ENCODE measurements around the gene WNK2.
A peak's percentile ranks its signal among the peaks of the same experiment; 100 is the strongest.

WNK2 gene

GRCh38 chr9:93221044-93221443 lies 37.1 kb downstream of the WNK2 start:
- no peak overlapping the region for H3K4me3 ChIP-seq (ENCODE audit: low read length)
- no peak for DNase-seq (ENCODE audit: low read depth)
- no peak for TF ChIP-seq CTCF (conservative IDR thresholded peaks at IDR 0.05; ENCODE audit: low read depth, low read length)

DNA sequence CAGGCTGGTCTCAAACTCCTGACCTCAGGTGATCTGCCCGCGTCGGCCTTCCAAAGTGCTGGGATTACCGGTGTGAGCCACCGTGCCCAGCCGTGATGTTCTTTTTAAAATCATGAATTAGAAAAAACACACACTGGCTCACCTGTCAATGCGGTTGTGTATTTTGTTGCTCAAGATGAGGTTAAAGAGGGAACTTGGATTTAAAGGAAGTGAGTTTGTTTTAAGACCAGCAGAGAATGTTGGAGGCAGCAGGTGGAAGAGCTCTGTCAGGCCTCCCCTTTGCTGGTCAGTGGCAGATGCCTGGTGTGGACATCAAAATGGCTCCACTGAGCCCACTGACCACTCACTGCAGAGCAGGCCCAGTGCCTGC lies 38.9 kb downstream of the WNK2 start:
- TF ChIP-seq CTCF (conservative IDR thresholded peaks at IDR 0.05; ENCODE audit: low read depth, low read length), result no peak
- no peak for DNase-seq (ENCODE audit: low read depth)
- H3K4me3 ChIP-seq (ENCODE audit: low read length), result no peak overlapping the region

DNA sequence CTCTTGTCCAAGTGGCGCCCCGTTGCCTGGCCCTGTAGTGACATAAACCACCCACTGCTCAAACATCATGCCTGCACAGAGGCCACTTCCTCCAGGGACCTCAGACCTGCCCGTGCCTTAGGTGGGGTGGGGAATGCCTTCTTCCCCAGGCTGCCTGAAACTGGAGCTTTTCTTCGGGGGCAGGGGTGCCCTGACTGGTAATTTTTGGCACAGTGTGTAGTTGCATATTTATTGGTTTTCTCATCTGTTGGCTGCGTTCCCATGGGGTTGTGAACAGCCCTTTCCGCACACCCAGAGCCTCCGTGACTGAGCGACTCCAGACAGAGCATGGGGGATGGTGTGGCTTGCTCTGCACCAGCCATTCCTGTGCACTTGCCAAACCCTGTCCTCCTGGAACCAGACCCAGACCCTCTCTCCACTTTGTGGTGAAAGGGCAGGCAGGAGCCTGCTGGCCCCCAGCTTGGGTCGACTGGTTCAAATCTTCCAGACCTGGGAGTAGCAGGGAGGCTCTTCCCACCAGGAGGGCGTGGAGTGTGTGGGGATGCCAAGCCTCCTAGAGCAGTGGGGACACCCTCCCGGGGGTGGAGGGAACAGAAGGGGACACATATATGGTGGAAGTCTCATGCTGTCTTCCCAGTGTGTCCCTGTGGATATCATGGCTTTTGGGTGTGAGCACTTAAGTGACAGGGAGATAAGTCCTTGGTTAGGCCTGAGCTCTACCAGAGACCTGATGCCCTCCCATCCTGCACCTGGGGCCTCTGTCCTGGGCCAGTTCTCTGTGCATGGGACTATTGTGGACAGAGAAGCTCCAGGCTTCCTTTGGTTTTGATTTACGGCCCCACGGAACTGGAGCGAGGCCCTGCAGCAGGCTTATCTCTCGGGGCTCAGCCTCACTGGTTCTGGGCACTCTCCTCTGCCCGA lies 39.6 kb downstream of the WNK2 start:
- DNase-seq (ENCODE audit: low read depth), result peak; percentile 74
- TF ChIP-seq CTCF (conservative IDR thresholded peaks at IDR 0.05; ENCODE audit: low read depth, low read length), result no peak
- H3K4me3 ChIP-seq (ENCODE audit: low read length), result no peak overlapping the region

GRCh38 chr9:93224591-93224990 lies 40.7 kb downstream of the WNK2 start:
- no peak for TF ChIP-seq CTCF (conservative IDR thresholded peaks at IDR 0.05; ENCODE audit: low read depth, low read length)
- H3K4me3 ChIP-seq (ENCODE audit: low read length), result no peak overlapping the region
- peak; percentile 86 for DNase-seq (ENCODE audit: low read depth)

DNA sequence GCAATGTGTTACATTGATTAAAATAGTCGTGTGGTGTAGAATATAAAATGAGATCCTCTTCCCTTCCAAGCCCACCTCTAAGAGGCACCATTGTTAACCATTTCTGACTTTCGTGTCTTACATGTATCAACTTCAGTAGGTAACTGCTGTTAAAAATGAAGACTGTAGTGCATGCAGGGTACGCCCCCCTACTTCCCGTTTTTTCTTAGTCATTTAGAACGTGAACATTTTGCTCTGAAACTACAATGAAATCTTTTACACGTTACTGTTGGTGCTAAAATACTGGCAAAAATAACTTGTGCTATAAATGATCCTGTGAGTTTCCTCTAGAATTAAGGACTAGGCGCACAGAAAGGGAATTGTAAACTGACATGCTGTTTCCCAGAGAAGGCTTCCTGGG lies 41.5 kb downstream of the WNK2 start:
- TF ChIP-seq CTCF (conservative IDR thresholded peaks at IDR 0.05; ENCODE audit: low read depth, low read length), result no peak
- H3K4me3 ChIP-seq (ENCODE audit: low read length), result no peak overlapping the region
- no peak for DNase-seq (ENCODE audit: low read depth)

GRCh38 chr9:93225892-93226291 lies 42.0 kb downstream of the WNK2 start:
- H3K4me3 ChIP-seq (ENCODE audit: low read length), result no peak overlapping the region
- DNase-seq (ENCODE audit: low read depth), result no peak
- no peak for TF ChIP-seq CTCF (conservative IDR thresholded peaks at IDR 0.05; ENCODE audit: low read depth, low read length)

- TF ChIP-seq CTCF (conservative IDR thresholded peaks at IDR 0.05; ENCODE audit: low read depth, low read length), result no peak
- no peak for DNase-seq (ENCODE audit: low read depth)
- no peak overlapping the region for H3K4me3 ChIP-seq (ENCODE audit: low read length)
These were observed 42.9 kb downstream of the WNK2 start for GRCh38 chr9:93226819-93227218.

Measured in retinal pigment epithelial cell (primary cell).